Stimulated activated CD4-positive, alpha-beta T cell treated with anti-CD3 and anti-CD28 coated beads, Interleukin-15, amount 100 ng/mL, for 48 hours (primary cell): ENCODE data around the gene EFHC1.
"Not testable (repeated sequence)": the region's sequence is repeated elsewhere in the genome, so short reads cannot be mapped to it uniquely, and the experiment has no call there.

ENCODE experiments used
- DNase-seq, 2 donors: peaks; one replicate each; pipeline ENCODE4 v3.0.0-alpha.2; 2020; ENCODE audit warnings: low read depth in 2 of 2

The EFHC1 gene

GRCh38 chr6:52419809-52420667 lies at the start of gene EFHC1:
Gene EFHC1 (plus strand): TSS chr6:52420342. CDS start chr6:52420411, 69 bp downstream.
- peak; percentile 96 to 98 for DNase-seq

GRCh38 chr6:52371656-52372191 lies 48.4 kb upstream of the EFHC1 start:
- no peak for DNase-seq

- DNase-seq, result no peak
Measured at GRCh38 chr6:52373151-52373690, 46.9 kb upstream of the EFHC1 start.

- DNase-seq, result no peak
Measured at GRCh38 chr6:52374247-52374646, 45.9 kb upstream of the EFHC1 start.

- no peak for DNase-seq
Measured at GRCh38 chr6:52375780-52376556, 44.2 kb upstream of the EFHC1 start.

- no peak for DNase-seq
Measured at GRCh38 chr6:52376763-52377162, 43.4 kb upstream of the EFHC1 start.

GRCh38 chr6:52377538-52378221 lies 42.5 kb upstream of the EFHC1 start:
- no peak for DNase-seq

- no peak for DNase-seq
Measured at GRCh38 chr6:52381249-52381648, 38.9 kb upstream of the EFHC1 start.

GRCh38 chr6:52384145-52384766 lies 35.9 kb upstream of the EFHC1 start:
- DNase-seq, result no peak

GRCh38 chr6:52385074-52385473 lies 35.1 kb upstream of the EFHC1 start:
- DNase-seq, result no peak

GRCh38 chr6:52388119-52388518 lies 32.0 kb upstream of the EFHC1 start:
- not testable (repeated sequence) for DNase-seq

- no peak for DNase-seq
Measured at GRCh38 chr6:52388790-52389189, 31.4 kb upstream of the EFHC1 start.

- no peak for DNase-seq
Measured at GRCh38 chr6:52389264-52389625, 30.9 kb upstream of the EFHC1 start.

GRCh38 chr6:52389626-52390360 lies 30.3 kb upstream of the EFHC1 start:
- DNase-seq, result peak in 1 of 2 donors; percentile 33

GRCh38 chr6:52390361-52390727 lies 29.8 kb upstream of the EFHC1 start:
- DNase-seq, result no peak

- DNase-seq, result no peak
Measured at GRCh38 chr6:52391599-52391998, 28.5 kb upstream of the EFHC1 start.

GRCh38 chr6:52392944-52393343 lies 27.2 kb upstream of the EFHC1 start:
- DNase-seq, result no peak

- no peak for DNase-seq
Measured at GRCh38 chr6:52393780-52394179, 26.4 kb upstream of the EFHC1 start.

- no peak for DNase-seq
Measured at GRCh38 chr6:52394251-52394666, 25.9 kb upstream of the EFHC1 start.

GRCh38 chr6:52395969-52396368 lies 24.2 kb upstream of the EFHC1 start:
- DNase-seq, result no peak
